Thoracic aorta (tissue), 2 donors: Measurements from ENCODE around the gene SLC23A2. TPM values are rescaled to one million over a fixed set of nuclear protein-coding genes. Genes with fewer than 3 reads are reported as not detected.

ENCODE experiments used
- ATAC-seq: fragments of 150-250 bp; one replicate; pipeline ENCODE4 v1.8.0; 2017; ENCODE audit warnings: low read depth; ENCODE audit not compliant: insufficient number of reproducible peaks, low FRiP score
- DNase-seq: peaks from one replicate; pipeline ENCODE4 v3.0.0-alpha.2; 2020; ENCODE audit warnings: low spot score
- H3K27ac ChIP-seq, 2 donors: fragments of 200-600 bp; sonication (generic); 1 replicate in 1 of 2; 2 replicates in 1 of 2; pipeline ENCODE4 v1.5.1; 2016; ENCODE audit warnings: mild to moderate bottlenecking in 2 of 2, moderate library complexity in 2 of 2
- H3K27me3 ChIP-seq: fragments of 200-600 bp; sonication (generic); replicated peaks from 2 replicates; pipeline ENCODE4 v1.6.0; 2016; ENCODE audit warnings: mild to moderate bottlenecking; ENCODE audit not compliant: insufficient read depth
- H3K36me3 ChIP-seq: fragments of 200-600 bp; sonication (generic); one replicate; pipeline ENCODE4 v1.5.1; 2016
- H3K4me1 ChIP-seq, 2 donors: fragments of 200-600 bp; sonication (generic); 1 replicate in 1 of 2; 2 replicates in 1 of 2; pipeline versions ENCODE4 v1.5.1 to v1.6.0; 2016; ENCODE audit warnings: low read depth in 2 of 2, mild to moderate bottlenecking in 1 of 2; ENCODE audit not compliant: control insufficient read depth in 1 of 2
- H3K4me3 ChIP-seq: fragments of 200-600 bp; sonication (generic); 2 replicates; pipeline ENCODE4 v1.5.1; 2016; ENCODE audit warnings: mild to moderate bottlenecking
- H3K9me3 ChIP-seq: fragments of 200-600 bp; sonication (generic); 2 replicates; pipeline ENCODE4 v1.5.1; 2016
- total RNA-seq, 2 donors: library from RNA; depleted of rRNA; stranded (reverse); fragments of >200 nt; gene quantifications; one replicate each; pipeline versions ENCODE4 v1.1.0 to v1.2.3, GENCODE V29; 2016
- TF ChIP-seq, protein P1 (sequence below): fragments of 200-600 bp; sonication (generic); IDR thresholded peaks from one replicate; pipeline ENCODE4 v1.5.1; 2019; ENCODE audit warnings: antibody characterized with exemption

SLC23A2 gene
- total RNA-seq, 2 donors from 2014 or later, result 32.1 to 51.9 TPM

DNA sequence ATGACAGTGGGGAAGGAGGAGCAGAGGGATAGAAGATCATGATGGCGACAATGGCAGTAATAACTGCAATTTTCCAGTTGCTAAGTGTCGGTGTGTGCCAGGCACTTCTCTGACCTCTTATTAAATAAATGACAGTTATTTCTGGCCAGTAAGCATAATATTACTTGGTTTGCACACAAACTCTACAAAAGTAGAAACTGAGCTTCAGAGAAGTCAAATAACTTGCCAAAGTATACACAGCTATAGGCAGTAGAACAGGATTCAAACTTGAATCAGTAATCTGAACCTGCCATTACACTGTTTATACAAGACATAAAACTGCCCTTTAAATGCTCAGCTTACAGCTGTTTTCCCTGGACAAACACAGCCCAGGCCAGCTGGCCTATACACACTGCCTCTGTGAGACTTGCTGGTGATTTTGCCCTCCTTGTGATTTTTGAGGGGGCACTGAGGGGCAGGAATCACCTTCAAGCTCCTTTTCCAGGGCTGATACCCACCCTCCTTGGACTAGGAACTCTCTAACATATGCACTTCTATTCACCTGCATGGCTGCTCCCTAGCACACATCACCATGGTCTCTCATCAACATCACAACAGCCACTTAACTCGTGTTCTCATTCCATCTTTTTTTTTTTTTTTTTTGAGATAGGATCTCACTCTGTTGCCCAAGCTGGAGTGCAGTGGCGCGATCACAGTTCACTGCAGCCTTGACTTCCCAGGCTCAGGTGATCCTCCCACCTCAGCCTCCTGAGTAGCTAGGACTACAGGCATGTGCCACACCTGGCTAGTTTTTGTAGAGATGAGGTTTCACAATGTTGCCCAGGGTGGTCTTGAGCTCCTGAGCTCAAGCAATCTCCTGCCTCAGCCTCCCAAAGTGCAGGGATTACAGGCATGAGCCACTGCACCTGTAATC, 63.6 kb downstream of the SLC23A2 start:
- TF ChIP-seq, protein P1, sequence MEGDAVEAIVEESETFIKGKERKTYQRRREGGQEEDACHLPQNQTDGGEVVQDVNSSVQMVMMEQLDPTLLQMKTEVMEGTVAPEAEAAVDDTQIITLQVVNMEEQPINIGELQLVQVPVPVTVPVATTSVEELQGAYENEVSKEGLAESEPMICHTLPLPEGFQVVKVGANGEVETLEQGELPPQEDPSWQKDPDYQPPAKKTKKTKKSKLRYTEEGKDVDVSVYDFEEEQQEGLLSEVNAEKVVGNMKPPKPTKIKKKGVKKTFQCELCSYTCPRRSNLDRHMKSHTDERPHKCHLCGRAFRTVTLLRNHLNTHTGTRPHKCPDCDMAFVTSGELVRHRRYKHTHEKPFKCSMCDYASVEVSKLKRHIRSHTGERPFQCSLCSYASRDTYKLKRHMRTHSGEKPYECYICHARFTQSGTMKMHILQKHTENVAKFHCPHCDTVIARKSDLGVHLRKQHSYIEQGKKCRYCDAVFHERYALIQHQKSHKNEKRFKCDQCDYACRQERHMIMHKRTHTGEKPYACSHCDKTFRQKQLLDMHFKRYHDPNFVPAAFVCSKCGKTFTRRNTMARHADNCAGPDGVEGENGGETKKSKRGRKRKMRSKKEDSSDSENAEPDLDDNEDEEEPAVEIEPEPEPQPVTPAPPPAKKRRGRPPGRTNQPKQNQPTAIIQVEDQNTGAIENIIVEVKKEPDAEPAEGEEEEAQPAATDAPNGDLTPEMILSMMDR, result no peak
- H3K4me1 ChIP-seq, result peaks cover 14 to 28% of the 10 kb centered on the region in 2 donors
- ATAC-seq (no peak), DNase-seq (no peak)
- H3K27me3 ChIP-seq, result no peaks in the 10 kb centered on the region
- H3K36me3 ChIP-seq, result no peaks in the 10 kb centered on the region
- H3K4me3 ChIP-seq, result no peak overlapping the region
- no peaks in the 10 kb centered on the region for H3K9me3 ChIP-seq
- peak overlapping the region in 1 of 2 donors; percentile 17 for H3K27ac ChIP-seq

DNA sequence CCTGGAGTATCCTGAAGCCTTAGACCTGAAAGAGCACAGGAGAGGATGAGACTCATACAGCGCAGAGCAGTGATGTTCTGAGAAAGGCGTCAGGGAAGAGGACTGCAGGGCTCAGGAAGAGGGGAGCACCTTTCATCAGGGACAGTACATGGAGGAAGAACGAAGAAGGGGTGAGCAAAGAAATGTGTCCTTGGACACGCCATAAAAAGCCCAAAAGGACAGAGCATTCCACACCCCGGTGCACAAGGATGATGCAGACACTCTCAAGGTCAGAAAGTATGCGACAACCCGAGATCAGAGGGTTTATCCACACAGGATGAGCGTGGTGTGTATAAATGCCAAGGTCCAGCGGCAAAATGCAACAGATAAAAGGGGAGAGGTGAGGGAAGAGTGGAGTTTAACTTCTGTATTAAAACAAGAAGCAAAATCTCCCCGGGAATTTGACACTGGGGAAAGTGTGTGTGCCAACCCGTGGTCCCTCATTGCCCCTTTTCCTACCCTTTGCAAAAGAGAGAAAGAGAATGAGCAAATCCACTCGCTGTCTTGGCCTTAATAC, 64.4 kb downstream of the SLC23A2 start:
- no peaks in the 10 kb centered on the region for H3K27me3 ChIP-seq
- DNase-seq (no peak), ATAC-seq (no peak)
- no peak overlapping the region for H3K27ac ChIP-seq
- peaks cover 13 to 28% of the 10 kb centered on the region in 2 donors for H3K4me1 ChIP-seq
- TF ChIP-seq, protein P1, result no peak
- H3K36me3 ChIP-seq, result no peaks in the 10 kb centered on the region
- no peak overlapping the region for H3K4me3 ChIP-seq
- H3K9me3 ChIP-seq, result no peaks in the 10 kb centered on the region

GRCh38 chr20:4936392-4936850, 64.9 kb downstream of the SLC23A2 start:
- H3K27ac ChIP-seq, result no peak overlapping the region
- H3K36me3 ChIP-seq, result no peaks in the 10 kb centered on the region
- H3K4me1 ChIP-seq, result peaks cover 10 to 28% of the 10 kb centered on the region in 2 donors
- no peaks in the 10 kb centered on the region for H3K27me3 ChIP-seq
- ATAC-seq (no peak), DNase-seq (no peak)
- H3K9me3 ChIP-seq, result no peaks in the 10 kb centered on the region
- H3K4me3 ChIP-seq, result no peak overlapping the region
- TF ChIP-seq, protein P1, result no peak

GRCh38 chr20:4932061-4932460, 69.2 kb downstream of the SLC23A2 start:
- H3K27me3 ChIP-seq, result no peaks in the 10 kb centered on the region
- H3K36me3 ChIP-seq, result no peaks in the 10 kb centered on the region
- H3K27ac ChIP-seq, result no peak overlapping the region
- H3K4me3 ChIP-seq, result no peak overlapping the region
- no peaks in the 10 kb centered on the region for H3K9me3 ChIP-seq
- H3K4me1 ChIP-seq, result peaks cover 2 to 9% of the 10 kb centered on the region in 2 donors
- ATAC-seq (no peak), DNase-seq (no peak)
- TF ChIP-seq, protein P1, result no peak

DNA sequence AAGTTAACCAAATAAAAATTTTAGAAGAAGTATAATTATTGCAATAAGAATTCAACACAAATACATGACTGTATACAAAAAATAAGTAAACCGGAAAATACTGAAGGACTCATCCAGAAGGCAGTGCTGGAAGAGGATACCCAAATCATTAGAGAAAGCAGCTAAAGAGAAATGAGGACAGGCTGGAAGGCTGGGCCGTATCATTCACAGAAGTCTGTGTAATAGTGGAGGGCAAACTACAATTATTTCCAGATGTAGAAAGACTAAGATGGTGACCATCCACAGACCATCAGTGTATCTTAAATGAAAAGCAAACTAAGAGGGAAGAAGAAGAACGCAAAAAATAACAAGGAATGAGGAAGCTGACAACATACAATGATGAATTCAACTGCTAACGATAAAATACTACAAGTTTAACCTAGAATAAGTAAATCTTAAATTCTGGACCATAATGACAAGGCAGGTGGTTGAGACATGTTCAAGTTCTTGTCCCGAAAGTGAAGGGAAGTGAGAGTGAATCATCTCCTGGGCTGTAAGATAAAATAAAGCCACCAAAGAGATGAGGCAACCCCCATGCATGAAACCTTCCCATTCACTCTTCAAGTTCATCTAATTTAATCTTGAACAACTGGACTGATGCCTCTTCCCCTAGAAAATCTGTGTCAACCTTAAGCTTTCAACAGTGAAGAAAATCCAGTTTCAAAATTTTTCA, 71.5 kb downstream of the SLC23A2 start:
- Histone ChIP-seq H3K4me1 (peaks cover 10 to 13% of the 10 kb centered on the region in 2 donors), H3K36me3 (no peaks in the 10 kb centered on the region), H3K4me3 (no peak overlapping the region), H3K27me3 (no peaks in the 10 kb centered on the region), H3K27ac (no peak overlapping the region), H3K9me3 (no peaks in the 10 kb centered on the region)
- ATAC-seq (no peak), DNase-seq (no peak)
- TF ChIP-seq, protein P1, result no peak
